CD4-positive, alpha-beta T cell (primary cell): Measurements from ENCODE around the gene ASB12. TPM values are rescaled to one million over a fixed set of nuclear protein-coding genes. Genes with fewer than 3 reads are reported as not detected.

Experiments used
- ATAC-seq: fragments of 200-7000 bp; cut with Tn5 transposase; one replicate; pipeline ENCODE4 v1.10.0; 2022; ENCODE audit warnings: mild to moderate bottlenecking; ENCODE audit not compliant: poor library complexity
- CTCF ChIA-PET: fragments of 350-600 bp; sonication (Branson Sonifier 250); formaldehyde crosslinking; loops from one replicate; lab custom pipeline; 2021; ENCODE audit warnings: antibody characterized with exemption, inconsistent platforms; lab: Charles Lee
- POLR2A ChIA-PET: fragments of 350-600 bp; sonication (Branson Sonifier 250); formaldehyde crosslinking; loops from one replicate; lab custom pipeline; 2021; ENCODE audit warnings: antibody characterized with exemption, inconsistent platforms; lab: Charles Lee
- DNase-seq, 14 experiments: peaks; one replicate each; pipeline ENCODE4 v3.0.0-alpha.2; 2013 to 2020; ENCODE audit warnings: mixed read lengths in 2 of 14
- H3K27ac ChIP-seq, 2 donors: one replicate each; pipeline versions ENCODE4 v1.5.1 to v1.7.0; 2013; ENCODE audit warnings: low read length in 2 of 2, low read depth in 1 of 2, mild to moderate bottlenecking in 1 of 2
- H3K27me3 ChIP-seq, 2 experiments: 1 replicate in 1 of 2; 2 replicates in 1 of 2; pipeline versions ENCODE4 v1.6.1 to v1.7.0; 2013; ENCODE audit warnings: low read length in 2 of 2, control low read depth in 1 of 2, mild to moderate bottlenecking in 1 of 2, moderate library complexity in 1 of 2; ENCODE audit not compliant: insufficient read depth in 2 of 2, control insufficient read depth in 1 of 2
- H3K36me3 ChIP-seq: one replicate; pipeline ENCODE4 v1.6.1; 2013; ENCODE audit warnings: low read length, control low read depth; ENCODE audit not compliant: insufficient read depth
- H3K4me1 ChIP-seq: one replicate; pipeline ENCODE4 v1.6.1; 2013; ENCODE audit warnings: low read length, control low read depth; ENCODE audit not compliant: insufficient read depth
- H3K4me3 ChIP-seq: one replicate; pipeline ENCODE4 v1.5.1; 2013; ENCODE audit warnings: mild to moderate bottlenecking, low read length, moderate library complexity
- H3K9me3 ChIP-seq, 2 experiments: 1 replicate in 1 of 2; 2 replicates in 1 of 2; pipeline versions ENCODE4 v1.6.1 to v1.7.0; 2013; ENCODE audit warnings: low read length in 2 of 2, mild to moderate bottlenecking in 2 of 2, control low read depth in 1 of 2, moderate library complexity in 1 of 2; ENCODE audit not compliant: control insufficient read depth in 1 of 2, insufficient read depth in 1 of 2
- H3K27ac Mint-ChIP-seq: one replicate; pipeline ENCODE4 v1.8.0; 2020; ENCODE audit warnings: mixed read lengths
- H3K27me3 Mint-ChIP-seq: one replicate; pipeline ENCODE4 v1.8.0; 2021; ENCODE audit warnings: mixed read lengths
- H3K36me3 Mint-ChIP-seq: one replicate; pipeline ENCODE4 v1.8.0; 2021; ENCODE audit warnings: low read depth, mixed read lengths
- H3K4me1 Mint-ChIP-seq: one replicate; pipeline ENCODE4 v1.8.0; 2021; ENCODE audit warnings: low read depth, mixed read lengths
- H3K4me3 Mint-ChIP-seq: one replicate; pipeline ENCODE4 v1.8.0; 2020; ENCODE audit warnings: mild to moderate bottlenecking, mixed read lengths
- H3K9me3 Mint-ChIP-seq: one replicate; pipeline ENCODE4 v1.8.0; 2020; ENCODE audit warnings: mixed read lengths
- CTCF ChIP-seq: fragments of 200-600 bp; IDR thresholded peaks from one replicate; pipeline ENCODE4 v1.8.0; 2022; ENCODE audit warnings: antibody characterized with exemption, mild to moderate bottlenecking
- intact Hi-C, 2 experiments: fragments of 100-400 bp; cut with DNase I in 1 of 2; cut with micrococcal nuclease in 1 of 2; formaldehyde crosslinking; loops; one replicate each; pipeline versions ENCODE4 v1.15.1 to v1.9.0; 2023 to 2025; cut with DNase I, micrococcal nuclease
- total RNA-seq, 174 experiments: library from RNA in 2 of 174; stranded (reverse) in 2 of 174; gene quantifications; one replicate each; pipeline ENCODE4 v1.2.3 and lab custom pipeline; 2021 to 2026

The ASB12 gene
- total RNA-seq, 2 experiments from 2014 or later = not detected

- ATAC-seq = peak; percentile 86
- Mint-ChIP-seq H3K9me3 (no peaks in the 10 kb centered on the region), H3K4me1 (peaks cover 22% of the 10 kb centered on the region), H3K27me3 (no peaks in the 10 kb centered on the region), H3K36me3 (peaks cover 5% of the 10 kb centered on the region), H3K4me3 (peak overlapping the region; percentile 99), H3K27ac (peak overlapping the region; percentile 90)
- H3K4me3 ChIP-seq = peak overlapping the region; percentile 86
- no peak for TF ChIP-seq CTCF
- intact Hi-C loops = loop anchor here (1.0 to 10.0 kb wide), 8 partner anchors 189 to 1329 kb away; partner anchors contain the start of genes LAS1L (in 2 of the 2), MTMR8 (in 2 of the 2), ZC4H2 (in 2 of the 2) and ZC3H12B (in 1 of the 2)
- DNase-seq = peak; percentile 77 to 93 (median 86)
- POLR2A ChIA-PET = interaction anchor here (0.7 to 3.0 kb wide), 6 partner anchors 190 to 1329 kb away, joined by 3 to 14 read pairs (median 6); partner anchors contain the start of genes LAS1L, MTMR8 and ZC3H12B
- H3K36me3 ChIP-seq = no peaks in the 10 kb centered on the region
- CTCF ChIA-PET = interaction anchor here (0.6 kb wide), 1 partner anchor 39 kb away, joined by 4 read pairs; no protein-coding TSS in a partner anchor
- peak overlapping the region; percentile 81 to 90 for H3K27ac ChIP-seq
- no peaks in the 10 kb centered on the region for H3K27me3 ChIP-seq
- peaks cover 24% of the 10 kb centered on the region for H3K4me1 ChIP-seq
- H3K9me3 ChIP-seq = no peaks in the 10 kb centered on the region
Measured at GRCh38 chrX:64205735-64206501, 24.5 kb downstream of the ASB12 start.

- POLR2A ChIA-PET = interaction anchor here (0.7 to 3.0 kb wide), 5 partner anchors 190 to 1329 kb away, joined by 4 to 14 read pairs (median 6); partner anchors contain the start of genes LAS1L, MTMR8 and ZC3H12B
- H3K27me3 Mint-ChIP-seq = no peaks in the 10 kb centered on the region
- Histone ChIP-seq H3K27ac (peak within 1 kb of the TSS; percentile 81 to 90), H3K27me3 (no peaks in the 10 kb centered on the region), H3K36me3 (no peaks in the 10 kb centered on the region), H3K9me3 (no peaks in the 10 kb centered on the region), H3K4me1 (peaks cover 24% of the 10 kb centered on the region), H3K4me3 (peak within 1 kb of the TSS; percentile 86)
- ATAC-seq (no peak), DNase-seq (no peak)
- peaks cover 5% of the 10 kb centered on the region for H3K36me3 Mint-ChIP-seq
- H3K4me1 Mint-ChIP-seq = peaks cover 22% of the 10 kb centered on the region
- H3K9me3 Mint-ChIP-seq = no peaks in the 10 kb centered on the region
- intact Hi-C loops = loop anchor here (1.0 to 10.0 kb wide), 6 partner anchors 190 to 1329 kb away; partner anchors contain the start of genes LAS1L (in 2 of the 2), ZC4H2 (in 2 of the 2), MTMR8 (in 1 of the 2) and ZC3H12B (in 1 of the 2)
- H3K4me3 Mint-ChIP-seq = peak within 1 kb of the TSS; percentile 99
- CTCF ChIA-PET = no interaction called here
- H3K27ac Mint-ChIP-seq = peak within 1 kb of the TSS; percentile 90
- TF ChIP-seq CTCF = no peak
Measured at GRCh38 chrX:64205441-64205734, 25.0 kb downstream of the ASB12 start, which contains the start of gene AMER1. Gene AMER1 (minus strand): TSS chrX:64205708. CDS start chrX:64193286, 12,422 bp downstream.

- intact Hi-C loops = loop anchor here (1.0 to 10.0 kb wide), 6 partner anchors 190 to 1330 kb away; partner anchors contain the start of genes LAS1L (in 2 of the 2), ZC4H2 (in 2 of the 2), MTMR8 (in 1 of the 2) and ZC3H12B (in 1 of the 2)
- no peak for ATAC-seq
- CTCF ChIA-PET = no interaction called here
Measured at GRCh38 chrX:64204701-64205440, 25.5 kb downstream of the ASB12 start.

More at GRCh38 chrX:64204701-64205440, 25.5 kb downstream of the ASB12 start:
- H3K9me3 Mint-ChIP-seq = no peaks in the 10 kb centered on the region
- no peak overlapping the region for H3K27ac Mint-ChIP-seq
- DNase-seq = peak in 9 of 14 experiments; percentile 1 to 43 (median 13)
- POLR2A ChIA-PET = interaction anchor here (1.6 to 3.0 kb wide), 2 partner anchors 191 to 450 kb away, joined by 8 to 14 read pairs; partner anchors contain the start of gene MTMR8
- Histone ChIP-seq H3K27me3 (no peaks in the 10 kb centered on the region), H3K4me3 (peak overlapping the region; percentile 86), H3K9me3 (no peaks in the 10 kb centered on the region), H3K4me1 (peaks cover 24% of the 10 kb centered on the region), H3K36me3 (no peaks in the 10 kb centered on the region), H3K27ac (no peak overlapping the region)
- no peaks in the 10 kb centered on the region for H3K27me3 Mint-ChIP-seq
- TF ChIP-seq CTCF = no peak
- H3K36me3 Mint-ChIP-seq = peaks cover 5% of the 10 kb centered on the region
- peak overlapping the region; percentile 99 for H3K4me3 Mint-ChIP-seq
- H3K4me1 Mint-ChIP-seq = peaks cover 22% of the 10 kb centered on the region
